B cell (primary cell): Measurements from ENCODE around the gene TNFRSF13B.

Source experiments
- EZH2 ChIP-seq: IDR thresholded peaks from 2 replicates; pipeline ENCODE4 v1.6.1; 2012; ENCODE audit warnings: borderline replicate concordance, low read depth, mild to moderate bottlenecking, moderate library complexity, low read length; ENCODE audit not compliant: insufficient read depth, poor library complexity, severe bottlenecking
- TF ChIP-seq, protein P1 (sequence below): fragments of 200-600 bp; IDR thresholded peaks from one replicate; pipeline ENCODE4 v1.8.0; 2022; ENCODE audit warnings: antibody characterized with exemption, mild to moderate bottlenecking

DNA sequence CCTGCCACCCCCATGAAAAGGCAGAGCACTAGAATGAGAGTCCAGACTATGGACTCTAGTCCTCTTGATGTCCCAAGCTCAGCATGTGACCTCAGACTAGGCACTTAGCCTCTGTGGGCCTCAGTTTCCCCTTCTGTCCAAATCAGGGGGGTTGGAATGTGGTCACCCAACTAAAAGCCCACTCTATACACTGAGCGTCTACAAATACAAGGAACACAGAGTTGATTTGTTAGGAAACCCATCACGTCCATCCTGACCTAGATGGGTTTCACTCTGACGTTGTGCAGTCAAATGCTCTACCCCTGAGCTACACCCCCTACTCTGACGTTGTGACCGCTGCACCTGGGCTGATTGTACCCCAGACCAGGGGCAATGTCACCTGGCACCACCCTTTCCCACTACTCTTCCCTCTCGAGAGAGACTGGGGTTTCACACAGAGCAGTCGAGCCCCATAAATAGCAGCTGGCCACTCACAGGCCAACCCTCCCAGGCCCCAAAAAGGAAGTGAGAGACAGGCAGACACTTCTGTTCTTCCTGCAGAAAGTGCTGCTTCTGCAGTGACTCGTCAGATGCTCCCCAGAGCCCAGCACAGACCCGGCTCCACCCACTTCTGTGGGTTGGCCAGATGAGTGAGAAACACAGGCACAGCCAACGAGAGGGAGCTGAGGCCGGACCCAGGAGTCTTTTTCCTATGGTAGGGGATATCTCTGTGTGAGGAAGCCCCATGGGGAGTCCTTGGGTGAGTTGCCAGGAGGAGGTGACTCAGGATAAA lies 16.1 kb upstream of the TNFRSF13B start:
- TF ChIP-seq, protein P1, sequence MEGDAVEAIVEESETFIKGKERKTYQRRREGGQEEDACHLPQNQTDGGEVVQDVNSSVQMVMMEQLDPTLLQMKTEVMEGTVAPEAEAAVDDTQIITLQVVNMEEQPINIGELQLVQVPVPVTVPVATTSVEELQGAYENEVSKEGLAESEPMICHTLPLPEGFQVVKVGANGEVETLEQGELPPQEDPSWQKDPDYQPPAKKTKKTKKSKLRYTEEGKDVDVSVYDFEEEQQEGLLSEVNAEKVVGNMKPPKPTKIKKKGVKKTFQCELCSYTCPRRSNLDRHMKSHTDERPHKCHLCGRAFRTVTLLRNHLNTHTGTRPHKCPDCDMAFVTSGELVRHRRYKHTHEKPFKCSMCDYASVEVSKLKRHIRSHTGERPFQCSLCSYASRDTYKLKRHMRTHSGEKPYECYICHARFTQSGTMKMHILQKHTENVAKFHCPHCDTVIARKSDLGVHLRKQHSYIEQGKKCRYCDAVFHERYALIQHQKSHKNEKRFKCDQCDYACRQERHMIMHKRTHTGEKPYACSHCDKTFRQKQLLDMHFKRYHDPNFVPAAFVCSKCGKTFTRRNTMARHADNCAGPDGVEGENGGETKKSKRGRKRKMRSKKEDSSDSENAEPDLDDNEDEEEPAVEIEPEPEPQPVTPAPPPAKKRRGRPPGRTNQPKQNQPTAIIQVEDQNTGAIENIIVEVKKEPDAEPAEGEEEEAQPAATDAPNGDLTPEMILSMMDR, result no peak
- no peak for TF ChIP-seq EZH2
